ENCODE data around the gene GLYAT. TPM values are rescaled to one million over a fixed set of nuclear protein-coding genes. Genes with fewer than 3 reads are reported as not detected.

Gene GLYAT
- total RNA-seq, 3 donors from 2014 or later, result 15.8 TPM; not detected in 2

DNA sequence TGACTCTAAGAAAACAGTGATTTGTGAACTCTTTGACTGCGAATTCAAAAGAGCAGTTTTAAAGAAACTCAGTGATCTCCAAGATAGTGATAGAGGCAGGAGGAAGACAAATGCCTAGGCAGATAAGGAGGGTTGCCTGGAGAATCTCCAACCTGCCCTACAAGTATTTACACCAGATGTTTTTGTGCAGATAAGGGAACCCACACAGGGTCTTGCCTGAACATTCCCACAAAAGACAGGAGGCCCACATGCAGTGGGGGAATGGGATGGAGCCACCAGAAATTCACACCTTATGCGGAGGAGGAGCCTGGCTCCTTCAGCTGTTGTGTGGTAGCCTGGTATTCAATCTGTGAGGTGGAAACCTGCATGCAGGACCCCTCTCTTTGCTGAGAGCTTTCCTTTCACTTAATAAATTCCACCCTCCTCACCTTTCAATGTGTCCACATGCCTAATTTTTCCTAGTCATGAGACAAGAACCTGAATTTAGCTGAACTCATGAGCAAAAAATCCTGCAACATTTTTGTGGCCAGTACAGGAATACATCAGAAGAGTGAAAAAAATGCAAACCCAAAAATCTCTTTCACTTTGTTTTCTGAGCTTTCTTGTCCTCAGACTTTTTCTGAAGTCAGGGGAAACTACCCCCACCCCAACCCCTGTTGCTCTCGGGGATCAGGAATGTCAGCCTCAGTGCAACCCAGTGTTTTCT lies 8.1 kb upstream of the GLYAT start:
- no peaks in the 10 kb centered on the region for H3K36me3 ChIP-seq
- H3K9me3 ChIP-seq, result peaks cover 0 to 31% of the 10 kb centered on the region in 2 donors
- intact Hi-C loops (cut with DNase I; ENCODE audit: low total_unique reads), result no loop called here
- TF ChIP-seq POLR2A (IDR thresholded peaks at IDR 0.05), result no peak
- no peak for TF ChIP-seq POLR2AphosphoS5 (IDR thresholded peaks at IDR 0.05)
- TF ChIP-seq, protein P1, sequence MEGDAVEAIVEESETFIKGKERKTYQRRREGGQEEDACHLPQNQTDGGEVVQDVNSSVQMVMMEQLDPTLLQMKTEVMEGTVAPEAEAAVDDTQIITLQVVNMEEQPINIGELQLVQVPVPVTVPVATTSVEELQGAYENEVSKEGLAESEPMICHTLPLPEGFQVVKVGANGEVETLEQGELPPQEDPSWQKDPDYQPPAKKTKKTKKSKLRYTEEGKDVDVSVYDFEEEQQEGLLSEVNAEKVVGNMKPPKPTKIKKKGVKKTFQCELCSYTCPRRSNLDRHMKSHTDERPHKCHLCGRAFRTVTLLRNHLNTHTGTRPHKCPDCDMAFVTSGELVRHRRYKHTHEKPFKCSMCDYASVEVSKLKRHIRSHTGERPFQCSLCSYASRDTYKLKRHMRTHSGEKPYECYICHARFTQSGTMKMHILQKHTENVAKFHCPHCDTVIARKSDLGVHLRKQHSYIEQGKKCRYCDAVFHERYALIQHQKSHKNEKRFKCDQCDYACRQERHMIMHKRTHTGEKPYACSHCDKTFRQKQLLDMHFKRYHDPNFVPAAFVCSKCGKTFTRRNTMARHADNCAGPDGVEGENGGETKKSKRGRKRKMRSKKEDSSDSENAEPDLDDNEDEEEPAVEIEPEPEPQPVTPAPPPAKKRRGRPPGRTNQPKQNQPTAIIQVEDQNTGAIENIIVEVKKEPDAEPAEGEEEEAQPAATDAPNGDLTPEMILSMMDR (IDR thresholded peaks at IDR 0.05), result no peak
- H3K4me3 ChIP-seq, result no peak overlapping the region
- no peaks in the 10 kb centered on the region for H3K4me1 ChIP-seq
- no peak overlapping the region for H3K27ac ChIP-seq
- H3K27me3 ChIP-seq, result no peaks in the 10 kb centered on the region
- no peak for DNase-seq (ENCODE audit: low spot score in 2 of 2)

GRCh38 chr11:58734681-58735490 lies 3.1 kb upstream of the GLYAT start:
- Histone ChIP-seq H3K4me1 (no peaks in the 10 kb centered on the region), H3K36me3 (no peaks in the 10 kb centered on the region), H3K27me3 (no peaks in the 10 kb centered on the region), H3K4me3 (no peak overlapping the region), H3K27ac (no peak overlapping the region), H3K9me3 (peaks cover 0 to 4% of the 10 kb centered on the region in 2 donors)
- no peak for DNase-seq (ENCODE audit: low spot score in 2 of 2)
- intact Hi-C loops (cut with DNase I; ENCODE audit: low total_unique reads), result no loop called here
- TF ChIP-seq, protein P1 (IDR thresholded peaks at IDR 0.05), result no peak
- no peak for TF ChIP-seq POLR2AphosphoS5 (IDR thresholded peaks at IDR 0.05)
- TF ChIP-seq POLR2A (IDR thresholded peaks at IDR 0.05), result no peak

- H3K9me3 ChIP-seq, result no peaks in the 10 kb centered on the region
- H3K27ac ChIP-seq, result no peak overlapping the region
- TF ChIP-seq POLR2A (IDR thresholded peaks at IDR 0.05) (no peak), POLR2AphosphoS5 (IDR thresholded peaks at IDR 0.05) (no peak)
- TF ChIP-seq, protein P1 (IDR thresholded peaks at IDR 0.05), result no peak
- no peaks in the 10 kb centered on the region for H3K4me1 ChIP-seq
- DNase-seq (ENCODE audit: low spot score in 2 of 2), result no peak
- H3K27me3 ChIP-seq, result no peaks in the 10 kb centered on the region
- intact Hi-C loops (cut with DNase I; ENCODE audit: low total_unique reads), result no loop called here
- no peaks in the 10 kb centered on the region for H3K36me3 ChIP-seq
- H3K4me3 ChIP-seq, result no peak overlapping the region
Measured at GRCh38 chr11:58730507-58731089, 1.1 kb downstream of the GLYAT start.

DNA sequence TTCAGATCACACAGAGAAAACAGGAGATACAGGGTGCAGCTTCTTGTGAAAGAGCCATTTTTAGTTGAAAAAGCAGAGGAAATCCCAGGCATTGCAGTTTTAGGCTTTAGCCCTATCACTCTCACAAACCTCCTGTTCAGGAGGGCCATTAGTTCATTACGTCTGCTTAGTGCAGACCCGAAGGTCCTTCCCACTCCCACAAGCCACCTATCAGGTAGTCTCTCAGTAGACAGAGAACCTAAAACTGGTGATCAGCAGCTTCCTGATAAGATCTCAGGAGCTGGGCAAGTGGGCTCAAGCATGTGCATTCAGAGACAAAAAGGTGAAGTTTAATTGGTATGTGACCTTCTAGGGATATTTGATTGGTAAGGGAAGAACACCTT lies 4.3 kb downstream of the GLYAT start:
- no peak for DNase-seq (ENCODE audit: low spot score in 2 of 2)
- Histone ChIP-seq H3K27me3 (no peaks in the 10 kb centered on the region), H3K27ac (no peak overlapping the region), H3K4me1 (no peaks in the 10 kb centered on the region), H3K9me3 (no peaks in the 10 kb centered on the region), H3K36me3 (no peaks in the 10 kb centered on the region), H3K4me3 (no peak overlapping the region)
- TF ChIP-seq, protein P1 (IDR thresholded peaks at IDR 0.05), result no peak
- no peak for TF ChIP-seq POLR2AphosphoS5 (IDR thresholded peaks at IDR 0.05)
- no peak for TF ChIP-seq POLR2A (IDR thresholded peaks at IDR 0.05)
- intact Hi-C loops (cut with DNase I; ENCODE audit: low total_unique reads), result no loop called here
